ENCODE measurements around the gene DDX43. TPM values are rescaled to one million over a fixed set of nuclear protein-coding genes. Genes with fewer than 3 reads are reported as not detected.

The DDX43 gene
- 0.59 and 1.8 TPM in 2 replicates for total RNA-seq

GRCh38 chr6:73394577-73395354 is at the start of gene DDX43:
Gene DDX43 (plus strand): TSS chr6:73394828. CDS start chr6:73394906, 78 bp downstream.

GRCh38 chr6:73353636-73354593 is 40.7 kb upstream of the DDX43 start, which contains the start of gene DPPA5:
Gene DPPA5 (minus strand): TSS chr6:73354276. CDS start chr6:73354225, 51 bp downstream.

GRCh38 chr6:73362358-73362757 is 32.3 kb upstream of the DDX43 start, which contains the start of gene KHDC3L:
Gene KHDC3L (plus strand): TSS chr6:73362658. CDS start chr6:73362730, 72 bp downstream.

GRCh38 chr6:73369563-73369962 is 25.1 kb upstream of the DDX43 start, which contains the start of gene OOEP:
Gene OOEP (minus strand): TSS chr6:73369897. CDS start chr6:73369792, 105 bp downstream.

GRCh38 chr6:73452107-73452461 is 57.5 kb downstream of the DDX43 start, which contains the start of gene CGAS:
Gene CGAS (minus strand): TSS chr6:73452297. CDS start chr6:73452181, 116 bp downstream.

GRCh38 chr6:73461537-73462350 is 67.1 kb downstream of the DDX43 start, which contains the start of gene MTO1:
Gene MTO1 (plus strand): TSS chr6:73461737. CDS start chr6:73461855, 118 bp downstream.

Other genes starting within 250 kb of the DDX43 start
- gene KHDC1L, start 169.3 kb upstream of the DDX43 start, total RNA-seq = not detected in 2 replicates
- gene KHDC1, start 131.6 kb upstream of the DDX43 start, total RNA-seq = 3.0 and 3.3 TPM in 2 replicates
- not detected in 2 replicates for gene DPPA5, start 40.6 kb upstream of the DDX43 start, total RNA-seq
- gene KHDC3L, start 32.2 kb upstream of the DDX43 start, total RNA-seq = not detected in 2 replicates
- not detected in 2 replicates for gene OOEP, start 24.9 kb upstream of the DDX43 start, total RNA-seq
- 5.6 and 7.1 TPM in 2 replicates for gene CGAS, start 57.5 kb downstream of the DDX43 start, total RNA-seq
- gene MTO1, start 66.9 kb downstream of the DDX43 start, total RNA-seq = 36.4 and 49.9 TPM in 2 replicates
- 20,106 and 29,417 TPM in 2 replicates for gene EEF1A1, start 126.2 kb downstream of the DDX43 start, total RNA-seq

Measured in smooth muscle cell of the umbilical artery (primary cell).